ENCODE data around the gene THADA. TPM values are rescaled to one million over a fixed set of nuclear protein-coding genes. Genes with fewer than 3 reads are reported as not detected.
A peak's percentile ranks its signal among the peaks of the same experiment; 100 is the strongest.

THADA gene
- total RNA-seq, 1 donor from 2014 or later, result 19.4 TPM

DNA sequence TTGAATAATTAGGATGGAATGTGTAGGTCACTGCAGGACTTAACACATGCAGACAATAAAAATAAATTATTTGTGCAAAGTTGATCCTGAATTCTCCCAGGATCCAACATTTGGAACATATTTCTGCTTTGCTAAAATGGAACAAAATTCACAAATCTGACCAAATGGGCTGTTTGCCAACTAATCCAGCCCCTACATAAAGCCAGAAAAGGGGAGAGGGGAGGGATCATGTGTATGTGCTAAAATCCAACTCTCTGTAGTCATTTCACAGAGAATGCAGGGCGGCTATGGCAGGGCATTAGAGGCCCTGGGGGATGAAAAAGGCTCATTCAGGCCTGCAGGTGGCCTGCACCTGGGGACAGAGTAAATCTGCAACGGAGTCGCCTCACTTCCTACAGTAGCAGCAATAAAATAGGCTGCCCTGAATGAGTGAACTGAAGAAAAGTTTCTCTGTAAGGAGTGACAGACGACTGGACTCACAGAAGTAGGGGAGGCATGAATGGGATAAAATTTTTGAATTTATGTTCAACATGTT is 365.4 kb downstream of the THADA start:
- H3K4me1 Mint-ChIP-seq (ENCODE audit: unreplicated experiment), result peaks cover 31% of the 10 kb centered on the region
- no peak for DNase-seq (ENCODE audit: low spot score)
- no peaks in the 10 kb centered on the region for H3K9me3 Mint-ChIP-seq (ENCODE audit: unreplicated experiment)
- H3K27me3 Mint-ChIP-seq (ENCODE audit: unreplicated experiment), result peaks cover 6% of the 10 kb centered on the region
- no peaks in the 10 kb centered on the region for H3K36me3 Mint-ChIP-seq (ENCODE audit: low read depth, unreplicated experiment)
- no peak for TF ChIP-seq CTCF (IDR thresholded peaks at IDR 0.05; ENCODE audit: unreplicated experiment)
- H3K4me3 Mint-ChIP-seq (ENCODE audit: unreplicated experiment), result no peak overlapping the region
- no peak overlapping the region for H3K27ac Mint-ChIP-seq (ENCODE audit: unreplicated experiment)

- H3K27ac Mint-ChIP-seq (ENCODE audit: unreplicated experiment), result peak overlapping the region; percentile 18
Observed at GRCh38 chr2:43228756-43229659, 366.8 kb downstream of the THADA start.

GRCh38 chr2:43228321-43228751 is 367.5 kb downstream of the THADA start:
- Mint-ChIP-seq H3K27me3 (ENCODE audit: unreplicated experiment) (peaks cover 11% of the 10 kb centered on the region), H3K4me1 (ENCODE audit: unreplicated experiment) (peaks cover 36% of the 10 kb centered on the region), H3K4me3 (ENCODE audit: unreplicated experiment) (no peak overlapping the region), H3K9me3 (ENCODE audit: unreplicated experiment) (no peaks in the 10 kb centered on the region), H3K27ac (ENCODE audit: unreplicated experiment) (no peak overlapping the region), H3K36me3 (ENCODE audit: low read depth, unreplicated experiment) (peaks cover 10% of the 10 kb centered on the region)
- no peak for TF ChIP-seq CTCF (IDR thresholded peaks at IDR 0.05; ENCODE audit: unreplicated experiment)
- DNase-seq (ENCODE audit: low spot score), result no peak

More at GRCh38 chr2:43228756-43229659, 366.8 kb downstream of the THADA start:
- no peak for TF ChIP-seq CTCF (IDR thresholded peaks at IDR 0.05; ENCODE audit: unreplicated experiment)
- H3K4me1 Mint-ChIP-seq (ENCODE audit: unreplicated experiment), result peaks cover 31% of the 10 kb centered on the region
- H3K36me3 Mint-ChIP-seq (ENCODE audit: low read depth, unreplicated experiment), result peaks cover 3% of the 10 kb centered on the region
- H3K27me3 Mint-ChIP-seq (ENCODE audit: unreplicated experiment), result peaks cover 6% of the 10 kb centered on the region
- DNase-seq (ENCODE audit: low spot score), result no peak
- H3K4me3 Mint-ChIP-seq (ENCODE audit: unreplicated experiment), result no peak overlapping the region
- no peaks in the 10 kb centered on the region for H3K9me3 Mint-ChIP-seq (ENCODE audit: unreplicated experiment)

DNA sequence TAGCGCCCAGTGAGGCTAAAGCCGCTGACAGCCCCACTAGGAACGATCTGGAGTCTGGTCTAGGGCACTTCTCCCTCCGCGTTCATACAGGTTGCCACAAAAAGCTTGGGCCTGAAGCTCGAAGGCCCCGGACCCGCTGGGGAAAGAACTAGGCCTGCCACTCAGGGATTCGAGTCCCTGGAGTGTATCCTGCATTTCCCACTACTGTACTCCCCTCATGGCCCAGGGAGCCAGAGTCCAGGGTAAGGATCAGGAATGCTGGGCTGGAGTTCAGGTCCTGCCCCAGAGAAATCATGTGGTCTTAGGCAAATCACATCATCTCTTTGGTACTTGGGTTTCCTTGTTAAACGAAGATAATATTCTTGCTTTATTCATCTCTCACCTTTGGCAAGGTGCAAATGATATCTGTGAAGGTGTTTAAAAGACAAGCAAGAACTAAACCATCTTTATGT is 368.0 kb downstream of the THADA start:
- peak; percentile 4 for TF ChIP-seq CTCF (IDR thresholded peaks at IDR 0.05; ENCODE audit: unreplicated experiment)
- Mint-ChIP-seq H3K27ac (ENCODE audit: unreplicated experiment) (peak overlapping the region; percentile 83), H3K36me3 (ENCODE audit: low read depth, unreplicated experiment) (peaks cover 11% of the 10 kb centered on the region), H3K4me3 (ENCODE audit: unreplicated experiment) (peak overlapping the region; percentile 85), H3K4me1 (ENCODE audit: unreplicated experiment) (peaks cover 38% of the 10 kb centered on the region), H3K27me3 (ENCODE audit: unreplicated experiment) (peaks cover 9% of the 10 kb centered on the region), H3K9me3 (ENCODE audit: unreplicated experiment) (no peaks in the 10 kb centered on the region)
- DNase-seq (ENCODE audit: low spot score), result no peak
